Keratinocyte (primary cell): ENCODE data around the gene PARP11. TPM values are rescaled to one million over a fixed set of nuclear protein-coding genes. Genes with fewer than 3 reads are reported as not detected.

Experiments
- DNase-seq: peaks from one replicate; pipeline ENCODE4 v3.0.0-alpha.2; 2011; ENCODE audit warnings: low read depth, missing footprints, low spot score
- FAIRE-seq: peaks from 2 replicates; lab custom pipeline; 2011; peaks lifted over from hg19 to GRCh38; lab: Jason Lieb, UNC
- H2AFZ ChIP-seq: 2 replicates; pipeline ENCODE4 v1.6.0; 2012; ENCODE audit warnings: low read length, control low read depth, inconsistent platforms; ENCODE audit not compliant: control insufficient read depth
- H3K27ac ChIP-seq: 2 replicates; pipeline ENCODE4 v1.5.1; 2011; ENCODE audit warnings: low read length; ENCODE audit not compliant: control insufficient read depth, insufficient read depth
- H3K27me3 ChIP-seq: 3 replicates; pipeline ENCODE4 v1.6.0; 2011; ENCODE audit warnings: low read length; ENCODE audit not compliant: control insufficient read depth, insufficient read depth; ENCODE audit errors: extremely low read depth
- H3K36me3 ChIP-seq, 2 experiments: 2 replicates in 1 of 2; 3 replicates in 1 of 2; pipeline ENCODE4 v1.5.1; 2011; ENCODE audit warnings: low read length in 2 of 2, mild to moderate bottlenecking in 1 of 2; ENCODE audit not compliant: control insufficient read depth in 2 of 2, insufficient read depth in 2 of 2; ENCODE audit errors: extremely low read depth in 1 of 2
- H3K4me1 ChIP-seq: 3 replicates; pipeline ENCODE4 v1.5.1; 2011; ENCODE audit warnings: low read length; ENCODE audit not compliant: control insufficient read depth, insufficient read depth; ENCODE audit errors: extremely low read depth
- H3K4me2 ChIP-seq: 3 replicates; pipeline ENCODE4 v1.6.0; 2011; ENCODE audit warnings: low read depth, low read length; ENCODE audit not compliant: control insufficient read depth, insufficient read depth; ENCODE audit errors: extremely low read depth
- H3K4me3 ChIP-seq, 3 experiments: fragments of 200-600 bp in 1 of 3; sonication (generic) in 1 of 3; 2 replicates in 2 of 3; 3 replicates in 1 of 3; pipeline ENCODE4 v1.5.1; 2011 to 2016; ENCODE audit warnings: low read length in 3 of 3, mild to moderate bottlenecking in 3 of 3, control low read depth in 2 of 3, inconsistent platforms in 1 of 3, low read depth in 1 of 3, mixed read lengths in 1 of 3, mixed run types in 1 of 3, moderate library complexity in 1 of 3; ENCODE audit not compliant: control insufficient read depth in 2 of 3, insufficient read depth in 2 of 3; ENCODE audit errors: extremely low read depth in 1 of 3
- H3K79me2 ChIP-seq: 2 replicates; pipeline ENCODE4 v1.6.0; 2012; ENCODE audit warnings: low read length; ENCODE audit not compliant: control insufficient read depth, insufficient read depth
- H3K9ac ChIP-seq: 3 replicates; pipeline ENCODE4 v1.6.0; 2011; ENCODE audit warnings: low read length; ENCODE audit not compliant: control insufficient read depth, insufficient read depth; ENCODE audit errors: extremely low read depth
- H3K9me1 ChIP-seq: 3 replicates; pipeline ENCODE4 v1.6.0; 2011; ENCODE audit warnings: low read length; ENCODE audit not compliant: control insufficient read depth, insufficient read depth; ENCODE audit errors: extremely low read depth
- H3K9me3 ChIP-seq: 2 replicates; pipeline ENCODE4 v1.5.1; 2012; ENCODE audit warnings: low read depth, low read length; ENCODE audit not compliant: control insufficient read depth
- H4K20me1 ChIP-seq: 3 replicates; pipeline ENCODE4 v1.6.0; 2011; ENCODE audit warnings: low read length; ENCODE audit not compliant: control insufficient read depth, insufficient read depth; ENCODE audit errors: extremely low read depth
- EZH2 ChIP-seq: IDR thresholded peaks from one replicate; pipeline ENCODE4 v1.6.1; 2012; ENCODE audit warnings: inconsistent platforms, mild to moderate bottlenecking, low read length, moderate library complexity
- dilution Hi-C: fragments of 300-500 bp; cut with MboI; formaldehyde crosslinking; loops from one replicate; pipeline ENCODE4 v1.7.0; 2020; ENCODE audit warnings: low sequenced_read_pairs; ENCODE audit not compliant: extremely low pct_ligation_motif_present
- polyA plus RNA-seq, 5 experiments: library from polyadenylated mRNA; depleted of rRNA in 3 of 5; stranded (reverse) in 3 of 5; stranded (forward) in 1 of 5; unstranded in 1 of 5; fragments of >200 nt; gene quantifications; 1 replicate in 1 of 5; 2 replicates in 3 of 5; 3 replicates in 1 of 5; pipeline versions ENCODE4 v1.2.1 to v1.2.3, GENCODE V29; 2011 to 2012; ENCODE audit warnings: missing spikeins in 2 of 5, low read depth in 1 of 5, low replicate concordance in 1 of 5
- TF ChIP-seq, protein P1 (sequence below), 3 experiments: IDR thresholded peaks in 1 of 3; conservative IDR thresholded peaks in 1 of 3; optimal IDR thresholded peaks in 1 of 3; 2 replicates in 2 of 3; 3 replicates in 1 of 3; pipeline versions ENCODE3 to v1.5.1; 2011; ENCODE audit warnings: low read length in 3 of 3, mild to moderate bottlenecking in 3 of 3, moderate library complexity in 2 of 3, control low read depth in 1 of 3, inconsistent platforms in 1 of 3; ENCODE audit not compliant: insufficient read depth in 2 of 3; ENCODE audit errors: extremely low read depth in 1 of 3

The PARP11 gene
- polyA plus RNA-seq, 1 donor (not counting 4 experiments of a cell fraction or from before 2014, with no cell fraction given) = 5.4 TPM

DNA sequence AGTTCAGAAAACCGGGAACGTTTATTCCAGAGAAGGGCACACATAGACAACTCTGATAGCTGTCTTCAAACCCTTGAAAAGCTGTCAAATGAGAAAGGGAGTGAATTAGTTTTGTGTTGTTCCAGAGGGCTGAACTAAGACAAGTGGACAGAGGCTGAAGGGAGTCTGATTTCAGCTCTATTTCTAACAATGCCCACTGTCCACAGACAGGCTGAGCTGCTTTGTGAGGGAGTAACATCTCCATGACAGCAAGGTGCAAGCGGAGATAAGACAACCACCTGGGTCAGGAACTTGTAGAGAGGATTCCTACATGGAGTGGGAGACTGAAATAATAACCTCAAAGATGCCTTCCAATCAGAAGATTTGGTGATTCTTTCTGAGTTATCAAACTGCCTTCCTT, 25.6 kb upstream of the PARP11 start:
- H3K27me3 ChIP-seq = no peaks in the 10 kb centered on the region
- H4K20me1 ChIP-seq = no peaks in the 10 kb centered on the region
- H3K4me2 ChIP-seq = no peak overlapping the region
- H3K79me2 ChIP-seq = no peaks in the 10 kb centered on the region
- H3K36me3 ChIP-seq = no peaks in the 10 kb centered on the region
- TF ChIP-seq, protein P1, sequence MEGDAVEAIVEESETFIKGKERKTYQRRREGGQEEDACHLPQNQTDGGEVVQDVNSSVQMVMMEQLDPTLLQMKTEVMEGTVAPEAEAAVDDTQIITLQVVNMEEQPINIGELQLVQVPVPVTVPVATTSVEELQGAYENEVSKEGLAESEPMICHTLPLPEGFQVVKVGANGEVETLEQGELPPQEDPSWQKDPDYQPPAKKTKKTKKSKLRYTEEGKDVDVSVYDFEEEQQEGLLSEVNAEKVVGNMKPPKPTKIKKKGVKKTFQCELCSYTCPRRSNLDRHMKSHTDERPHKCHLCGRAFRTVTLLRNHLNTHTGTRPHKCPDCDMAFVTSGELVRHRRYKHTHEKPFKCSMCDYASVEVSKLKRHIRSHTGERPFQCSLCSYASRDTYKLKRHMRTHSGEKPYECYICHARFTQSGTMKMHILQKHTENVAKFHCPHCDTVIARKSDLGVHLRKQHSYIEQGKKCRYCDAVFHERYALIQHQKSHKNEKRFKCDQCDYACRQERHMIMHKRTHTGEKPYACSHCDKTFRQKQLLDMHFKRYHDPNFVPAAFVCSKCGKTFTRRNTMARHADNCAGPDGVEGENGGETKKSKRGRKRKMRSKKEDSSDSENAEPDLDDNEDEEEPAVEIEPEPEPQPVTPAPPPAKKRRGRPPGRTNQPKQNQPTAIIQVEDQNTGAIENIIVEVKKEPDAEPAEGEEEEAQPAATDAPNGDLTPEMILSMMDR (optimal IDR thresholded peaks at IDR 0.05 in 1 of 3, IDR thresholded peaks at IDR 0.05 in 1 of 3, conservative IDR thresholded peaks at IDR 0.05 in 1 of 3; ENCODE audit: extremely low read depth in 1 of 3, insufficient read depth in 2 of 3, low read length in 3 of 3) = no peak
- no peak for TF ChIP-seq EZH2
- FAIRE-seq (no peak), DNase-seq (no peak)
- dilution Hi-C loops = no loop called here
- H3K27ac ChIP-seq = no peak overlapping the region
- no peaks in the 10 kb centered on the region for H3K9me1 ChIP-seq
- H3K9ac ChIP-seq = no peak overlapping the region
- no peak overlapping the region for H2AFZ ChIP-seq
- no peaks in the 10 kb centered on the region for H3K4me1 ChIP-seq
- no peak overlapping the region for H3K4me3 ChIP-seq
- no peaks in the 10 kb centered on the region for H3K9me3 ChIP-seq

DNA sequence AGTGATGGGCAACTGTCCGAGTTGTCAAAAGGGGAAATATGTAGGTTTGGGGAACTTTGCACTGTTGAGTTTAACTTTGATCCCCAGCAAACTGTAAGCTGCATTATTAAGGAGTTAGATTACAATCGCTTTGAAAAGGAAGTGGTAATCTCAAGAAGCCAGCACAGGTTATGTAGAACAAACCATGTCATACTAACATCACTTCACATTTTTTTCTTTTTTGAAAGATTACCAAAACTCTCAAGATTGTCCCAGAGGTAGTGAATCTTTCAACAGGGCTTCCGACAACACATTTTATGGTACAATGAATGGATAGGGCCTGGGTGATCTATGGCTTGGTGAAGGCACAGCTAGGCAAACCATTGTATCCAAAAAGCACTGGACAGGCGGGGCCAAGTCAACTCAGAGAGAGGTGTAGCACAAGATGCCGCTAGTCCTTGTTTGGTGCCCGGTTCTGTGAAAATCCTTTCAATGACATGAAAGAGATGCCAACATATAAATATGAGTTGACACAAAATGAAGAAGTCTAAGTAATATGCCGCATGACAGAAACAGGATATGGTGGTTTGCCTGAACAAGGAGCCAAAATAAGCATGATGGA, 24.3 kb upstream of the PARP11 start:
- no peaks in the 10 kb centered on the region for H3K4me1 ChIP-seq
- H2AFZ ChIP-seq = no peak overlapping the region
- DNase-seq = no peak
- no peaks in the 10 kb centered on the region for H3K36me3 ChIP-seq
- no peaks in the 10 kb centered on the region for H3K9me1 ChIP-seq
- H4K20me1 ChIP-seq = no peaks in the 10 kb centered on the region
- H3K27ac ChIP-seq = no peak overlapping the region
- FAIRE-seq = no peak
- H3K4me3 ChIP-seq = no peak overlapping the region
- no peaks in the 10 kb centered on the region for H3K79me2 ChIP-seq
- no peak overlapping the region for H3K9ac ChIP-seq
- no peaks in the 10 kb centered on the region for H3K9me3 ChIP-seq
- TF ChIP-seq, protein P1 (optimal IDR thresholded peaks at IDR 0.05 in 1 of 3, IDR thresholded peaks at IDR 0.05 in 1 of 3, conservative IDR thresholded peaks at IDR 0.05 in 1 of 3; ENCODE audit: extremely low read depth in 1 of 3, insufficient read depth in 2 of 3, low read length in 3 of 3) = no peak
- TF ChIP-seq EZH2 = no peak
- dilution Hi-C loops = no loop called here
- no peak overlapping the region for H3K4me2 ChIP-seq
- H3K27me3 ChIP-seq = no peaks in the 10 kb centered on the region
